AG08395 (cell line): Measurements from ENCODE around the gene CRADD.

ENCODE experiments used
- DNase-seq: peaks from one replicate; pipeline ENCODE4 v3.0.0; 2012; ENCODE audit warnings: mixed read lengths, low spot score

CRADD gene

GRCh38 chr12:93808169-93808899 lies 131.2 kb downstream of the CRADD start:
- no peak for DNase-seq

GRCh38 chr12:93812626-93813025 lies 135.5 kb downstream of the CRADD start:
- no peak for DNase-seq

- DNase-seq: no peak
Observed at GRCh38 chr12:93813186-93813585, 136.0 kb downstream of the CRADD start.

- DNase-seq: peak; percentile 65
Observed at GRCh38 chr12:93813972-93814821, 137.0 kb downstream of the CRADD start.

- DNase-seq: no peak
Observed at GRCh38 chr12:93818488-93819049, 141.4 kb downstream of the CRADD start.

GRCh38 chr12:93819050-93819491 lies 141.9 kb downstream of the CRADD start:
- peak; percentile 77 for DNase-seq

- DNase-seq: no peak
Observed at GRCh38 chr12:93823616-93824391, 146.6 kb downstream of the CRADD start.

GRCh38 chr12:93824514-93825500 lies 147.6 kb downstream of the CRADD start:
- no peak for DNase-seq

- no peak for DNase-seq
Observed at GRCh38 chr12:93825501-93825888, 148.3 kb downstream of the CRADD start.

GRCh38 chr12:93825931-93826555 lies 148.9 kb downstream of the CRADD start:
- no peak for DNase-seq

GRCh38 chr12:93827179-93827578 lies 150.0 kb downstream of the CRADD start:
- DNase-seq: no peak

GRCh38 chr12:93827669-93828068 lies 150.5 kb downstream of the CRADD start:
- no peak for DNase-seq

- no peak for DNase-seq
Observed at GRCh38 chr12:93829016-93829415, 151.8 kb downstream of the CRADD start.

- DNase-seq: no peak
Observed at GRCh38 chr12:93831374-93831773, 154.2 kb downstream of the CRADD start.

- DNase-seq: no peak
Observed at GRCh38 chr12:93832131-93832530, 155.0 kb downstream of the CRADD start.

- no peak for DNase-seq
Observed at GRCh38 chr12:93833946-93834345, 156.8 kb downstream of the CRADD start.

- no peak for DNase-seq
Observed at GRCh38 chr12:93836620-93837260, 159.6 kb downstream of the CRADD start.

GRCh38 chr12:93838193-93838592 lies 161.0 kb downstream of the CRADD start:
- DNase-seq: no peak

- DNase-seq: no peak
Observed at GRCh38 chr12:93839064-93839463, 161.9 kb downstream of the CRADD start.

- DNase-seq: no peak
Observed at GRCh38 chr12:93841671-93842070, 164.5 kb downstream of the CRADD start.
